ENCODE data around the gene MYO15B. TPM values are rescaled to one million over a fixed set of nuclear protein-coding genes. Genes with fewer than 3 reads are reported as not detected.
"Not testable (repeated sequence)": the region's sequence is repeated elsewhere in the genome, so short reads cannot be mapped to it uniquely, and the experiment has no call there.

MYO15B gene
- total RNA-seq, 1 donor: 75.9 TPM

DNA sequence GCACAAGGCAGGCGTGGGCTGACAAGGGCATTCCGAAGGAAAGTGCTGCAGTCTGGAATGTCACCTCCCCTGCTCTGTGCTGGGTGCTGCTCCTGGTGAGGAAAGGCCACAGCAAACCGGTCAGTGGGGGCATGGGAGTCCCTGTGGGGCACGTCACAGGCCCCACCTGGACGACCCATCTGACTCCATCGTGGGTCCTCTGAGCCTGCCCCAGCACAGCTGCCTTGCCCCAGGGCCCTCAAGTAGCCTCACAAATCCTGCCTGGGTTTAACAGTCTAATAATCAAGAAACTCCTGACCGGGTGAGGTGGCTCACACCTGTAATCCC, 2.8 kb upstream of the MYO15B start:
- H3K4me1 ChIP-seq (ENCODE audit: insufficient read depth, low read length): peaks cover 12% of the 10 kb centered on the region
- no peaks in the 10 kb centered on the region for H3K9me3 ChIP-seq (ENCODE audit: low read depth, low read length)
- H3K27me3 ChIP-seq (ENCODE audit: insufficient read depth, low read length): no peaks in the 10 kb centered on the region
- no peak overlapping the region for H3K4me3 ChIP-seq (ENCODE audit: low read length)

DNA sequence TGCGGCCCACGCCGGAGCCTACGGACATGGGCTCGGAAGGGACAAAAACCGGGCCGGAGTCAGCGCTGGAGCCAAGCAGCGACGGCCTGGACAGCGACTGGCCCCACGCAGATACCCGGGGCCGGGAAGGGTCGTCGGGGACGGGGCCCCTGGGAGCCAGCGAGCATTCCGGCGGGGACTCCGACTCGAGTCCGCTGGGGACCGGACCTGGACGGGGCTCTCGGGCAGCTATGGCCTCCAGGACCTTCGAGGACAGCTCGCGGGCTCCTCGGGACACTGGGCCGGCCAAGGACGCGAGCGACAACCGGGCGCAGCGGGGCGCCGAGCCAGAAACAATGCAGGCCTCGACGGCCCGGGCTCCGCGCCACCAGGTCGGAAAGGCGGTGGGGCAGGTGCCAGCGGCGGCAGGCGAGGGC, 1.0 kb downstream of the MYO15B start:
- Histone ChIP-seq H3K27me3 (ENCODE audit: insufficient read depth, low read length) (no peaks in the 10 kb centered on the region), H3K4me3 (ENCODE audit: low read length) (peak overlapping the region; percentile 63), H3K4me1 (ENCODE audit: insufficient read depth, low read length) (peaks cover 20% of the 10 kb centered on the region), H3K9me3 (ENCODE audit: low read depth, low read length) (no peaks in the 10 kb centered on the region)

DNA sequence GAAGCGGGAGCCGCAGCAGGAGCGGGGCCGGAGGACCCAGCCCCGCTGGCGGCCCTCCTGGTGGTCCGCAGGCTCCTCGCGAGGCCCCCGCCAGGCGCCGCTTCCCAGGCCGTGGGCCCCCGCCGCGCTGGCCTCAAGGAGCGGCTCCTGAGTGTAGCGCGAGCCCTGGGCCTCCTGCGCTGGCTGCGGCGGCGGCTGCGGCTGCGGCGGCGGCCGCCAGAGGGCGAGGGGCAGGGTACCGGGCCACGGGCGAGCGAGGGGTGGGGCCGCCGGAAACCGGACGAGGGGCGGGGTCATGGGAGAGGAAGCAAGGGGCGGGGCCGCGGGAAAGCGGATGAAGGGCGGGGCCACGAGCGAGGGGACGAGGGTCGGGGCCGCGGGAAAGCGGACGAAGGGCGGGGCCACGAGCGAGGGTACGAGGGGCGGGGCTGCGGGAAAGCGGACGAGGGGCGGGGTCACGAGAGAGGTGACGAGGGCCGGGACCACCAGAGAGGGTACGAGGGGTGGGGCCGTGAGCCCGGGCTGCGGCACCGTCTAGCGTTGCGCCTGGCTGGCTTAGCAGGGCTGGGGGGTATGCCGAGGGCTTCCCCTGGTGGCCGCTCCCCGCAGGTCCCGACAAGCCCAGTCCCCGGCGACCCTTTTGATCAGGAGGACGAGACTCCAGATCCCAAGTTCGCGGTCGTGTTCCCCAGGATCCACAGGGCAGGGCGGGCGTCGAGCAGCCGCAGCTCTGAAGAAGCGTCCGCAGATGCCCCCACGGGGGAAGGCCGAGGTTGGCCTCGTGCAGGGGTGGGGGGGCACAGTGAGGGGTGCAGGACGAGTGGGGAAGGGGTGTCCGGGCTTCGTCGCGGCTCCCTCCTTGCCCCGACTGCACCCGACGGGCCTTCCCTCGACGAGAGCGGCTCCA, 1.7 kb downstream of the MYO15B start:
- H3K4me1 ChIP-seq (ENCODE audit: insufficient read depth, low read length): peaks cover 20% of the 10 kb centered on the region
- no peaks in the 10 kb centered on the region for H3K9me3 ChIP-seq (ENCODE audit: low read depth, low read length)
- no peaks in the 10 kb centered on the region for H3K27me3 ChIP-seq (ENCODE audit: insufficient read depth, low read length)
- peak overlapping the region; percentile 63 for H3K4me3 ChIP-seq (ENCODE audit: low read length)

DNA sequence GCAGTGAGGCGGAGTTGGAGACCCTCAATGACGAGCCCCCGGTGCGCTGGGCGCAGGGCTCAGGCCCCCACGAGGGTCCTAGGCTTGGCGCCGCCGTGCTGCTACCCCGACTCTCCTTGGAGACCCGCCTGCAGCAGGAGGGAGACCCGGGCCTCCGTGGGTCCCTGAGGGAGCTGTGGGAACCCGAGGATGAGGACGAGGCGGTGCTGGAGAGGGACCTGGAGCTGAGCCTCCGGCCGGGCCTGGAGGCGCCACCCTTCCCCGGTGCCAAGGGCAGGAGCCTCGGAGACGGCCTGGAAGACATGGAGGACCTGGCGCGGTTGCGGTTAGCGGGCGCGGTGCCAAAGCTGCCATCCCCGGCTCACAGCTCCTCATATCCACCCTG, 2.3 kb downstream of the MYO15B start:
- no peaks in the 10 kb centered on the region for H3K27me3 ChIP-seq (ENCODE audit: insufficient read depth, low read length)

DNA sequence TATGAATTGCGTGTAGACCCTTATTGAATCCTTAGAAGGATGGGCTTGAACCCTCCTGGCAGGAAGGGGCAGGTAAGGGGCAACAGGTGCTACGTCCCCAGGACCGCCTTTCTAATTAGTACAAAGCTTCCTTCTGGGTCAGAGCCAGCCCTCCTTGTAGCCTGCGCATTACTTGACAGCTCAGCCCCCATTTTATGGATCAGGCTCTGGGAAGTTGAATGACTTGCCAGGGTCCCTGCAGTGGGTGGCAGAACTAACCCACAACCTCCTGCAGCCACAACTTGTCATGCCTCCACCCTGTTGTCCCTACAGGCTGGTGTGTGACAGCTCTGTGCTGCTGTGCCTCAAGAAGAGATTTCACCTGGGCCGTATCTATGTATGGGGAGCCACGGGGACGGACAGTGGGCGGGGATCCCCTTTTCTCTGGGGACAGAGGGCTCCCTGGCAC, 2.7 kb downstream of the MYO15B start:
- Histone ChIP-seq H3K27me3 (ENCODE audit: insufficient read depth, low read length) (no peaks in the 10 kb centered on the region), H3K9me3 (ENCODE audit: low read depth, low read length) (no peaks in the 10 kb centered on the region), H3K4me3 (ENCODE audit: low read length) (no peak overlapping the region), H3K4me1 (ENCODE audit: insufficient read depth, low read length) (peaks cover 20% of the 10 kb centered on the region)

More for the DNA sequence above, 2.3 kb downstream of the MYO15B start:
- Histone ChIP-seq H3K4me3 (ENCODE audit: low read length) (no peak overlapping the region), H3K9me3 (ENCODE audit: low read depth, low read length) (no peaks in the 10 kb centered on the region), H3K4me1 (ENCODE audit: insufficient read depth, low read length) (peaks cover 20% of the 10 kb centered on the region)

DNA sequence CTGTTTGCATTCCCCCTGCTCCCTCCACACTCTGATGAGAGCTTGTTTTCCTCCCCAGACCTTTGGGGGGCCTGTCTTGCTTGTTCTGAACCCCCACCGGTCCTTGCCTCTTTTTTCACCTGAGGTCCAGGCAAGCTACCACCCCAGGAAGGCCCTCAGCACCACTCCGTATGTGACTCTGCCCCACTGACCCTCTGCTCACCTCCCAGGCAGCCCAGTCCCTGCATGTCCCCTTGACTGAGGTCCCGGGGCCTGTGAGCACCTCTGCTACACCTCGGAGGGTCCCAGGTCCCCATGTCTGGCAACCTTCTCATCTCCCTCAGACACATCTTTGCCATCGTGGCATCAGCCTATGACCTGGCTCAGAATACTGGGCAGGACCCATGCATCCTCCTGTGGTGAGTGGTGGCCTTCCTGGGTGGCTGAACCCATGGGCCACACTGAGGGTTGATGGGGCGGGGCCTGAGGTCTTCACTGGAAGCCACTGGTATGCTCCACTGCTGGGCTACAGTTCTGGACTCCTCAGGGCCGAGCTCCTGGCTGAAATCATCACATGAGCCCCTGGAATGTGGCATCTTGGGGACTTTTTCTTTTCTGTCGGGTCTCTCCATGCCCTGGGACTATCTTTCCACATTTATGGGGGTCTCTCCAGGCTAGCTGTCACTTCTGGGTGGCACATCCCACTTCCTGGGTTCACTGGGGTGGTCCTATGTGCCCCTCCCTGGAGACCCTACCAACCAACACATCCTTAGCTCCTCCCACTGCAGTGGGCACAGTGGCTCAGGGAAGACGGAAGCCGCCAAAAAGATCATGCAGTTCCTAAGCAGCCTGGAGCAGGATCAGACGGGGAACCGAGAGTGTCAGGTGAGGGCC, 3.5 kb downstream of the MYO15B start:
- Histone ChIP-seq H3K4me3 (ENCODE audit: low read length) (no peak overlapping the region), H3K4me1 (ENCODE audit: insufficient read depth, low read length) (peaks cover 20% of the 10 kb centered on the region), H3K27me3 (ENCODE audit: insufficient read depth, low read length) (no peaks in the 10 kb centered on the region), H3K9me3 (ENCODE audit: low read depth, low read length) (no peaks in the 10 kb centered on the region)

DNA sequence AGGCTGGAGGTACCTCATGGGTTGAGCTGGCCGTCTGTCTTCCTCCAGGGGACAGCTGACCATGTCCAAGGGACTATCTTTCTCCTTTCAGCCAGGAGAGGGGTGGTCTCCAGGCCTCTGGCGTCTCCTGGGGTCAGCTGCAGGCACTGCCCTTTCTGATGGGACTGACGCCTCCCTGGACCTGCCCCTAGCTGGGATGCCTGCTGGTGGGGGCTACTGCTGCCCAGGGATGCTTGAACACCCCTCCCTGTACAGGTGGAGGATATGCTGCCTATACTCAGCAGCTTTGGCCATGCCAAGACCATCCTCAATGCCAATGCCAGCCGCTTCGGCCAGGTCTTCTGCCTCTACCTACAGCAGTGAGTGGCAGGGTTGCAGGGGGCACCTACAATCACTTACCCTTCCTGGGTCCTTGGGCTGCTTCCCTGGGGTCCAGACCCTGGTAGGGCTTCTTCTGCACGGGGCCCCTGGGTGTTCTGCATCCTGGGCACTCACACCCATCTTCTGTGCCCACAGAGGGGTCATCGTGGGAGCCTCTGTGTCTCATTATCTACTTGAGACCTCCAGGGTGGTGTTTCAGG, 4.2 kb downstream of the MYO15B start:
- H3K9me3 ChIP-seq (ENCODE audit: low read depth, low read length): no peaks in the 10 kb centered on the region
- H3K4me1 ChIP-seq (ENCODE audit: insufficient read depth, low read length): peaks cover 20% of the 10 kb centered on the region
- no peak overlapping the region for H3K4me3 ChIP-seq (ENCODE audit: low read length)
- H3K27me3 ChIP-seq (ENCODE audit: insufficient read depth, low read length): no peaks in the 10 kb centered on the region

DNA sequence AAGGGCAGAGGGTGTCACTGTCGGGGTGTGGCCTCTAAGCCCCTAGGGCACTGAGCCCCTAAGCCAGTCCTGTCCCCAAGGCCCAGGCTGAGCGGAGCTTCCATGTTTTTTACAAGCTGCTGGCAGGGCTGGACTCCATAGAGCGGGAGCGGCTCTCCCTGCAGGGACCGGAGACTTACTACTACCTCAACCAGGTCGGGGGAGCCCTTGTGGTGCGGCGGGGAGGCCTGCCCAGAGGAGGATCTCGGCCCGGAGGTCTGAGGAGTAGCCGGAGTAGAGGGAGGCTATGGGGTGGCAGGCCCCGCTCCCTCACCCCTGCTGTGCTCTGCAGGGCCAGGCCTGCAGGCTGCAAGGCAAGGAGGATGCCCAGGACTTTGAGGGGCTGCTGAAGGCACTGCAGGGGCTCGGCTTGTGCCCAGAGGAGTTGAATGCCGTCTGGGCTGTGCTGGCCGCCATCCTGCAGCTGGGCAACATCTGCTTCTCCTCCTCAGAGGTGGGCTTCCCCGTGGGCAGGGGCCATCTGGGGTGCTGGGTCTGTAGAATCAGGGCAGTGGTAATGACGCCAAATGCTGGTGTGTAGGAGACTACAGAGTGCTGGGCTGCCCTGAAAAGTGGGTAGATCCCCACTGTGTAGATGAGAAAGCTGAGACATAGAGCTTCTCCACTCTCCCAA, 4.9 kb downstream of the MYO15B start:
- no peaks in the 10 kb centered on the region for H3K27me3 ChIP-seq (ENCODE audit: insufficient read depth, low read length)
- H3K9me3 ChIP-seq (ENCODE audit: low read depth, low read length): no peaks in the 10 kb centered on the region
- H3K4me3 ChIP-seq (ENCODE audit: low read length): no peak overlapping the region
- peaks cover 18% of the 10 kb centered on the region for H3K4me1 ChIP-seq (ENCODE audit: insufficient read depth, low read length)

DNA sequence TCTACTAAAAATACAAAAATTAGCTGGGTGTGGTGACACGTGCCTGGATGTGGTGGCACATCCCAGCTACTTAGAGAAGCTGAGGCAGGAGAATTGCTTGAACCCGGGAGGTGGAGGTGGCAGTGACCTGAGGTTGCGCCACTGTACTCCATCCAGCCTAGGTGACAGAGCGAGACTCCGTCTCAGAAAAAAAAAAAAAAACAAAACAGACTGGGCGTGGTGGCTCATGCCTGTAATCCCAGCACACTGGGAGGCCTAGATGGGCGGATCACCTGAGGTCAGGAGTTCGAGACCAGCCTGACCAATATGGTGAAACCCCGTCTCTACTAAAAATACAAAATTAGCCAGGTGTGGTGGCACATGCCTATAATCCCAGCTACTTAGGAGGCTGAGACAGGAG, 5.8 kb downstream of the MYO15B start:
- not testable (repeated sequence) for H3K9me3 ChIP-seq (ENCODE audit: low read depth, low read length); H3K27me3 ChIP-seq (ENCODE audit: insufficient read depth, low read length); H3K4me3 ChIP-seq (ENCODE audit: low read length)
- peaks cover 13% of the 10 kb centered on the region for H3K4me1 ChIP-seq (ENCODE audit: insufficient read depth, low read length)

DNA sequence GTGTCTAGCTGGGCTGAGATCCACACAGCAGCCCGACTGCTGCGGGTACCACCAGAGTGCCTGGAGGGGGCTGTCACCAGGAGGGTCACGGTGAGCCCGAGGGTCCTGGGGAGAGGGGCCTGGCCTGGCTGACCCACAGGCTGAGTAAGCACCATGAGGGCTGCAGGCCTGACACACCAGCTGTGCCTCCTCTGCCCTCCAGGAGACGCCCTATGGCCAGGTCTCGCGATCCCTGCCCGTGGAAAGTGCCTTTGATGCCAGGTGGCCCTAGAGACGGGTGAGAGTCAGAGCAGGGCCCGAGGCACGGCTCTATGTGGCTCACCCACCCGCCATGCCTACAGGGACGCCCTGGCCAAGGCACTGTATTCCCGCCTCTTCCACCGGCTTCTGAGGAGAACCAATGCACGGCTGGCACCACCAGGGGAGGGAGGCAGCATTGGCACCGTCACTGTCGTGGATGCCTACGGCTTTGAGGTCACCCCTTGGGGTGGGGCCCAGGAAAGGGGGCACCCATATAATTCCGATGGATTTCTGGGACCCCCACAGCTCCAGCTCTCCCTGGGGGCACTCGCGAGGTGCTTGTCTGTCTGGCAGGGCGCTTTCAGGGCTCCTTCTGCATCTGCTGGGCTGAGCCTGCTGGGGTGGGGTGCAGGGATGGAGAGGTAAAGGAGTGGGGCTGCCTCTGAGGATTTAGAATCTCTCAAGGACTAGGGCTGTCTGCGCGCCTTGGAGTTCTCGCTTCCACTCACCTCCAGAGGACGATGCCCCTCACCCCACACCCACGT, 7.1 kb downstream of the MYO15B start:
- peaks cover 10% of the 10 kb centered on the region for H3K4me1 ChIP-seq (ENCODE audit: insufficient read depth, low read length)
- H3K27me3 ChIP-seq (ENCODE audit: insufficient read depth, low read length): no peaks in the 10 kb centered on the region
- no peak overlapping the region for H3K4me3 ChIP-seq (ENCODE audit: low read length)
- H3K9me3 ChIP-seq (ENCODE audit: low read depth, low read length): no peaks in the 10 kb centered on the region

DNA sequence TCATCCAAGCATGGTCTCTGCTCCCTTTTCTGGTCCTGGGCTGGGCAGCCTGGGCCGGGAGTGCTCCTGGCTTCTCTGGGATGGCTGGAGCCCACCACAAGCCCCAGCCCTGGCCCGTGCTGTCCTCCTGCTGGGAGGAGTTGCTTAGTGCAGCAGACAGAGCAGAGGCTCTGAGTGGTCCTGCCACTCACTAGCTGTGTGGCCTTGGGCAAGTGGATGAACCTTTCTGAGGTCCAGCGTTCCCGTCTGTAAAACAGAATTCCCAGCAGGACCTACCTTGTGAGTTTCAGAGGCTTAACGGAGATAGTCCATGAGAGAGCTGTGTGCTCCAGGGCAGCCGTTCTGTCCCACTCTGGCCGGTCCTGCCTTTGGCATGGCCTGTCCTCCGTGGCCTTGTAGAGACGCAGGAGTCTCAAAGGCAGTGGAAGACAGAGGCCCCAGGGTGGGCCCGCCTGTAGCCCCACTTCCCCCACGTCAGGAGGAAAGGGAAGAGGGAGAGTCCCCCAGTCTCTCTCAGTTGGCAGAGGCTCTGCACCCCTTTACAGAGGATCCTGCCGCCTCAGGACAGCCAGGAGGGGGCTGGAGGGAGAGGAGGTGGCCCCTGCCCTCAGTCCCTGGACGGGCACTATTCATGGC, 7.8 kb downstream of the MYO15B start:
- Histone ChIP-seq H3K4me1 (ENCODE audit: insufficient read depth, low read length) (peaks cover 3% of the 10 kb centered on the region), H3K9me3 (ENCODE audit: low read depth, low read length) (no peaks in the 10 kb centered on the region), H3K4me3 (ENCODE audit: low read length) (no peak overlapping the region), H3K27me3 (ENCODE audit: insufficient read depth, low read length) (no peaks in the 10 kb centered on the region)

DNA sequence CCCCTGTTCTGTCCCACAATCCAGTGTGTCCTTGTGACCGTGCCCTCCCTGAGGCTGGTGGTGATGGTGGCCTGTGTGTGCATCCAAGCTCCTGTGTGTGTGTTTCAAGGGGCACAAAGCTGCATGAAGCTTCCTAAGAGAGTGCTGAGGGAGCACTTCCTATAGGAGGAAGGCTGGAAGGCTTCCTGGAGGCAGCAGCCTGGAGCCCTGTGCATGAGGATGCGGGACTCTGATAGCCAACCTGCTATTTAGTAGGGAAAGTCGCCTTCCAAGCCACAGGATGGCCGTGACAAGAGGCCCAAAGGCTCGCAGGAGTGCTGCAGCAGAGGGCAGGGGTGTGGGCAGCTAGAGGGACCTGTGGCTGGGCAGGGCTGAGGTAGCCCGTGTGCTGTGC, 8.3 kb downstream of the MYO15B start:
- no peak overlapping the region for H3K4me3 ChIP-seq (ENCODE audit: low read length)
- H3K4me1 ChIP-seq (ENCODE audit: insufficient read depth, low read length): no peaks in the 10 kb centered on the region
- no peaks in the 10 kb centered on the region for H3K9me3 ChIP-seq (ENCODE audit: low read depth, low read length)
- H3K27me3 ChIP-seq (ENCODE audit: insufficient read depth, low read length): no peaks in the 10 kb centered on the region

DNA sequence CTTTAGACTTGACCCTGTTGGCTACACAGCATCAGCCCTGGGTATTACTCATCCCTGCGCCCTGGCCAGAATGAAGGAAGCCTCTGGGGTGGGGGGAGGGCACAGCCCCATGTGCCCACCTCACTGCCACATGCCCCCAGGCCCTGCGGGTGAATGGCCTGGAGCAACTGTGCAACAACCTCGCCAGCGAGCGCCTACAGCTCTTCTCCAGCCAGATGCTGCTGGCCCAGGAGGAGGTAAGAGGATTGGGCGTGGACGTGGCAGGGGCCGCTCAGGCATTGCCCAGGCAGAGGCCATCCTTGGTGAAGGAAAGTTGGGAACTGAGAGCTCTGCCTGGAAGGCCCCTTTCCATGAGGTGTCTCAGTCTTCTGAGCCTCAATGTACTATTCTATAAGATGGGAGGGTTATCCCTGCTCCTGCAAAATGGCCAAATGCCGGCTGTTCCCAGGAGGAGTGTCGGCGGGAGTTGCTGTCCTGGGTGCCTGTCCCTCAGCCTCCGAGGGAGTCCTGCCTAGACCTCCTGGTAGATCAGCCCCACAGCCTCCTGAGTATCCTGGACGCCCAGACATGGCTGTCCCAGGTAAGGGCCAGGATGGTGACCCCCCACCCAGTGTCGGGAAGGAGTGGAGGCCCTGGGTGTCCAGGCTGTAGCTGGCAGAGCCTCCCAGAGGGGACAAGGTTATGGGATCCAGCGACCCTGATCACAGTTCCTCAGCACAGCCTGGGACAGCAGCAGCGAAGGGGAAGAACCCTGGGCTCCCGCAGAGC, 8.9 kb downstream of the MYO15B start:
- Histone ChIP-seq H3K9me3 (ENCODE audit: low read depth, low read length) (no peaks in the 10 kb centered on the region), H3K4me1 (ENCODE audit: insufficient read depth, low read length) (no peaks in the 10 kb centered on the region), H3K27me3 (ENCODE audit: insufficient read depth, low read length) (no peaks in the 10 kb centered on the region), H3K4me3 (ENCODE audit: low read length) (no peak overlapping the region)
